Tibial artery (tissue), 4 donors: ENCODE measurements around the gene ATP8B3.
"Not testable (repeated sequence)": the region's sequence is repeated elsewhere in the genome, so short reads cannot be mapped to it uniquely, and the experiment has no call there.

Experiments used
- DNase-seq, 2 donors: peaks; one replicate each; pipeline ENCODE4 v3.0.0-alpha.2; 2019
- H3K27ac ChIP-seq, 2 donors: fragments of 200-600 bp; sonication (generic) in 1 of 2; 1 replicate in 1 of 2; 2 replicates in 1 of 2; pipeline ENCODE4 v1.5.1; 2018 to 2019; ENCODE audit warnings: mild to moderate bottlenecking in 1 of 2
- H3K27me3 ChIP-seq, 2 donors: fragments of 200-600 bp; sonication (generic) in 1 of 2; one replicate each; pipeline versions ENCODE4 v1.5.1 to v1.6.0; 2016 to 2019
- H3K36me3 ChIP-seq, 3 donors: fragments of 200-600 bp; sonication (generic) in 2 of 3; one replicate each; pipeline ENCODE4 v1.5.1; 2016 to 2019; ENCODE audit warnings: mild to moderate bottlenecking in 2 of 3
- H3K4me1 ChIP-seq, 4 donors: fragments of 200-600 bp; sonication (generic) in 2 of 4; 1 replicate in 3 of 4; 2 replicates in 1 of 4; pipeline ENCODE4 v1.5.1; 2016 to 2019
- H3K4me3 ChIP-seq, 2 donors: fragments of 200-600 bp; sonication (generic) in 1 of 2; 1 replicate in 1 of 2; 2 replicates in 1 of 2; pipeline ENCODE4 v1.5.1; 2018 to 2019; ENCODE audit warnings: mild to moderate bottlenecking in 2 of 2
- H3K9me3 ChIP-seq, 3 donors: fragments of 200-600 bp; sonication (generic) in 1 of 3; one replicate each; pipeline ENCODE4 v1.5.1; 2016 to 2019
- CTCF ChIP-seq, 2 experiments: fragments of 200-600 bp in 1 of 2; fragments of 450-650 bp in 1 of 2; IDR thresholded peaks; one replicate each; pipeline ENCODE4 v1.5.1; 2017 to 2019; ENCODE audit warnings: antibody characterized with exemption in 2 of 2, mild to moderate bottlenecking in 1 of 2, moderate library complexity in 1 of 2
- intact Hi-C: fragments of 100-400 bp; cut with DNase I; formaldehyde crosslinking; loops from one replicate; pipeline ENCODE4 v1.15.0; 2023; ENCODE audit warnings: low total_unique reads

The ATP8B3 gene

GRCh38 chr19:1804858-1805257 is 7.2 kb downstream of the ATP8B3 start:
- TF ChIP-seq CTCF (IDR thresholded peaks at IDR 0.05) = no peak
- Histone ChIP-seq H3K4me3 (no peak overlapping the region), H3K27me3 (no peaks in the 10 kb centered on the region), H3K36me3 (no peaks in the 10 kb centered on the region), H3K4me1 (no peaks in the 10 kb centered on the region), H3K27ac (no peak overlapping the region), H3K9me3 (no peaks in the 10 kb centered on the region)
- DNase-seq = no peak
- intact Hi-C loops = no loop called here

- Histone ChIP-seq H3K4me1 (peaks cover 0 to 9% (median 3%) of the 10 kb centered on the region in 4 donors), H3K4me3 (no peak overlapping the region), H3K27ac (no peak overlapping the region), H3K27me3 (peaks cover 0 to 22% of the 10 kb centered on the region in 2 donors), H3K9me3 (no peaks in the 10 kb centered on the region), H3K36me3 (no peaks in the 10 kb centered on the region)
- no peak for DNase-seq
- intact Hi-C loops = no loop called here
- TF ChIP-seq CTCF (IDR thresholded peaks at IDR 0.05) = no peak
Measured at GRCh38 chr19:1799695-1800342, 12.3 kb downstream of the ATP8B3 start.

GRCh38 chr19:1797313-1797712 is 14.8 kb downstream of the ATP8B3 start:
- H3K4me3 ChIP-seq, intact Hi-C loops, DNase-seq, H3K27ac ChIP-seq, H3K36me3 ChIP-seq, H3K9me3 ChIP-seq, H3K4me1 ChIP-seq: not testable (repeated sequence)
- H3K27me3 ChIP-seq = peaks cover 0 to 37% of the 10 kb centered on the region in 2 donors

GRCh38 chr19:1796395-1797142 is 15.5 kb downstream of the ATP8B3 start:
- Histone ChIP-seq H3K4me1 (peaks cover 0 to 9% (median 3%) of the 10 kb centered on the region in 4 donors), H3K27ac (no peak overlapping the region), H3K4me3 (no peak overlapping the region), H3K9me3 (no peaks in the 10 kb centered on the region), H3K27me3 (peaks cover 0 to 44% of the 10 kb centered on the region in 2 donors), H3K36me3 (no peaks in the 10 kb centered on the region)
- TF ChIP-seq CTCF (IDR thresholded peaks at IDR 0.05) = no peak
- no peak for DNase-seq
- intact Hi-C loops = no loop called here

GRCh38 chr19:1794424-1795172 is 17.5 kb downstream of the ATP8B3 start:
- H3K4me1 ChIP-seq = peaks cover 0 to 11% (median 3%) of the 10 kb centered on the region in 4 donors
- H3K27ac ChIP-seq = no peak overlapping the region
- intact Hi-C loops = no loop called here
- no peak for DNase-seq
- H3K27me3 ChIP-seq = peaks cover 0 to 61% of the 10 kb centered on the region in 2 donors
- H3K36me3 ChIP-seq = no peaks in the 10 kb centered on the region
- no peak overlapping the region for H3K4me3 ChIP-seq
- no peaks in the 10 kb centered on the region for H3K9me3 ChIP-seq
- no peak for TF ChIP-seq CTCF (IDR thresholded peaks at IDR 0.05)

- Histone ChIP-seq H3K4me3 (no peak overlapping the region), H3K4me1 (peaks cover 0 to 23% (median 3%) of the 10 kb centered on the region in 4 donors), H3K36me3 (no peaks in the 10 kb centered on the region), H3K27me3 (peaks cover 0 to 77% of the 10 kb centered on the region in 2 donors), H3K9me3 (no peaks in the 10 kb centered on the region), H3K27ac (no peak overlapping the region)
- no peak for DNase-seq
- intact Hi-C loops = no loop called here
- no peak for TF ChIP-seq CTCF (IDR thresholded peaks at IDR 0.05)
Measured at GRCh38 chr19:1791879-1792278, 20.2 kb downstream of the ATP8B3 start.
